Nephron (organoid): Measurements from ENCODE around the gene MYOC.
"Not testable (repeated sequence)": the region's sequence is repeated elsewhere in the genome, so short reads cannot be mapped to it uniquely, and the experiment has no call there.

Experiments
- H3K27ac Mint-ChIP-seq, 3 experiments: 2 replicates each; pipeline ENCODE4 v1.8.0; 2020; ENCODE audit warnings: mixed read lengths in 3 of 3, mild to moderate bottlenecking in 2 of 3, moderate library complexity in 1 of 3
- H3K27me3 Mint-ChIP-seq: 2 replicates; pipeline ENCODE4 v1.8.0; 2021; ENCODE audit warnings: low read depth, mild to moderate bottlenecking, moderate library complexity, mixed read lengths
- H3K36me3 Mint-ChIP-seq: 2 replicates; pipeline ENCODE4 v1.8.0; 2020; ENCODE audit warnings: low read depth, mixed read lengths
- H3K4me1 Mint-ChIP-seq: 2 replicates; pipeline ENCODE4 v1.8.0; 2020; ENCODE audit warnings: mixed read lengths
- H3K4me3 Mint-ChIP-seq, 3 experiments: 2 replicates each; pipeline ENCODE4 v1.8.0; 2020; ENCODE audit warnings: mild to moderate bottlenecking in 3 of 3, mixed read lengths in 3 of 3, moderate library complexity in 2 of 3
- H3K9me3 Mint-ChIP-seq: 2 replicates; pipeline ENCODE4 v1.8.0; 2020; ENCODE audit warnings: mixed read lengths
- CTCF ChIP-seq, 3 experiments: fragments of 200-600 bp; sonication (generic); IDR thresholded peaks; one replicate each; pipeline ENCODE4 v1.5.0; 2021; ENCODE audit warnings: antibody characterized with exemption in 3 of 3; ENCODE audit not compliant: unreplicated experiment in 3 of 3

MYOC gene

GRCh38 chr1:171600862-171601261 lies 51.6 kb downstream of the MYOC start:
- TF ChIP-seq CTCF (IDR thresholded peaks at IDR 0.05; ENCODE audit: unreplicated experiment in 3 of 3) = no peak
- Mint-ChIP-seq H3K36me3 (peaks cover 28% of the 10 kb centered on the region), H3K27me3 (no peaks in the 10 kb centered on the region), H3K4me3 (no peak overlapping the region), H3K27ac (peak overlapping the region in 2 of 3 experiments; percentile 35 to 74), H3K9me3 (no peaks in the 10 kb centered on the region), H3K4me1 (no peaks in the 10 kb centered on the region)

- not testable (repeated sequence) for H3K4me1 Mint-ChIP-seq, H3K9me3 Mint-ChIP-seq, H3K4me3 Mint-ChIP-seq, H3K27me3 Mint-ChIP-seq
- peaks cover 31% of the 10 kb centered on the region for H3K36me3 Mint-ChIP-seq
- H3K27ac Mint-ChIP-seq = peak overlapping the region in 2 of 3 experiments; percentile 35 to 74
Measured at GRCh38 chr1:171600310-171600709, 52.2 kb downstream of the MYOC start.

GRCh38 chr1:171597203-171597602 lies 55.3 kb downstream of the MYOC start:
- Mint-ChIP-seq H3K4me1 (no peaks in the 10 kb centered on the region), H3K27ac (peak overlapping the region in 1 of 3 experiments; percentile 83), H3K27me3 (no peaks in the 10 kb centered on the region), H3K4me3 (no peak overlapping the region), H3K9me3 (no peaks in the 10 kb centered on the region), H3K36me3 (peaks cover 48% of the 10 kb centered on the region)
- TF ChIP-seq CTCF (IDR thresholded peaks at IDR 0.05; ENCODE audit: unreplicated experiment in 3 of 3) = no peak

- H3K9me3 Mint-ChIP-seq = no peaks in the 10 kb centered on the region
- TF ChIP-seq CTCF (IDR thresholded peaks at IDR 0.05; ENCODE audit: unreplicated experiment in 3 of 3) = no peak
- H3K27me3 Mint-ChIP-seq = no peaks in the 10 kb centered on the region
- peak overlapping the region in 1 of 3 experiments; percentile 83 for H3K27ac Mint-ChIP-seq
- no peaks in the 10 kb centered on the region for H3K4me1 Mint-ChIP-seq
- peaks cover 53% of the 10 kb centered on the region for H3K36me3 Mint-ChIP-seq
- no peak overlapping the region for H3K4me3 Mint-ChIP-seq
Measured at GRCh38 chr1:171596705-171597104, 55.8 kb downstream of the MYOC start.

GRCh38 chr1:171596119-171596518 lies 56.4 kb downstream of the MYOC start:
- TF ChIP-seq CTCF (IDR thresholded peaks at IDR 0.05; ENCODE audit: unreplicated experiment in 3 of 3) = no peak
- H3K4me1 Mint-ChIP-seq = no peaks in the 10 kb centered on the region
- no peaks in the 10 kb centered on the region for H3K27me3 Mint-ChIP-seq
- no peaks in the 10 kb centered on the region for H3K9me3 Mint-ChIP-seq
- H3K4me3 Mint-ChIP-seq = no peak overlapping the region
- H3K36me3 Mint-ChIP-seq = peaks cover 59% of the 10 kb centered on the region
- H3K27ac Mint-ChIP-seq = peak overlapping the region in 2 of 3 experiments; percentile 23 to 83

GRCh38 chr1:171595324-171595723 lies 57.2 kb downstream of the MYOC start:
- Mint-ChIP-seq H3K4me3 (no peak overlapping the region), H3K4me1 (no peaks in the 10 kb centered on the region), H3K36me3 (peaks cover 67% of the 10 kb centered on the region), H3K9me3 (no peaks in the 10 kb centered on the region), H3K27ac (peak overlapping the region in 1 of 3 experiments; percentile 83), H3K27me3 (no peaks in the 10 kb centered on the region)
- no peak for TF ChIP-seq CTCF (IDR thresholded peaks at IDR 0.05; ENCODE audit: unreplicated experiment in 3 of 3)
